Erythroblast (primary cell): ENCODE measurements around the gene MIEF1.

ENCODE experiments used
- GATA1 ChIP-seq: IDR thresholded peaks from 2 replicates; pipeline ENCODE4 v1.6.1; 2011; ENCODE audit warnings: low read depth, mild to moderate bottlenecking, control low read depth, low read length, moderate library complexity
- POLR2A ChIP-seq: IDR thresholded peaks from 2 replicates; pipeline ENCODE4 v1.6.1; 2011; ENCODE audit warnings: mild to moderate bottlenecking, low read length

DNA sequence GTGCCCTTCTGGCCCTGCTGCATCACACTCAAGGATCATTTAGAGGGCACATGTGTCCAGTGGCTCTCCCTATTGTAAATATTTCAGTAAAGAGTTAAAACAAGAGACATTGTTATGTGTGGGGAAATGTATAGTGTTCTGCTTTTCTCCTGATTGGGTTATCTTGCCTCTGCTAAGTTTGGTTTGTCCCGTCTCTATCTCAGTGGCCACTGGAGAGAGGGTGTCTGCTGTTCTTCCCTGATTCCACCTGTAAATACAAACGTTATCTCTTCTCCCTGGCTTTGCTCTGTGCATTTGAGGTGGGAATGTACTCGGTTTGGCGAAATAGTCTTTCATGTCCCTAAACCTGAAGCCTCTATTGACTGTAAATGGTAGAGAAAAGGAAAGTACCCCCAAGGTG, 6.3 kb downstream of the MIEF1 start:
- TF ChIP-seq POLR2A (no peak), GATA1 (no peak)
